Skin epidermis (tissue), 12 donors: ENCODE results near the gene TERB1.
A peak's percentile ranks its signal among the peaks of the same experiment; 100 is the strongest.

ENCODE experiments used
- H3K27ac ChIP-seq, 21 experiments: fragments of 200-600 bp; sonication (generic) in 11 of 21; one replicate each; pipeline ENCODE4 v1.5.0; 2020; ENCODE audit warnings: mild to moderate bottlenecking in 3 of 21, inconsistent platforms in 2 of 21, moderate library complexity in 2 of 21
- H3K4me3 ChIP-seq, 7 experiments: fragments of 200-600 bp; sonication (generic) in 2 of 7; one replicate each; pipeline ENCODE4 v1.5.0; 2020; ENCODE audit warnings: inconsistent platforms in 2 of 7, mild to moderate bottlenecking in 2 of 7, moderate library complexity in 1 of 7

Gene TERB1

GRCh38 chr16:66714654-66715307, 86.6 kb downstream of the TERB1 start:
- no peak overlapping the region for H3K4me3 ChIP-seq
- no peak overlapping the region for H3K27ac ChIP-seq

GRCh38 chr16:66714062-66714461, 87.3 kb downstream of the TERB1 start:
- H3K4me3 ChIP-seq, result no peak overlapping the region
- no peak overlapping the region for H3K27ac ChIP-seq

- Histone ChIP-seq H3K4me3 (no peak overlapping the region), H3K27ac (no peak overlapping the region)
Observed at GRCh38 chr16:66713076-66713475, 88.3 kb downstream of the TERB1 start.

- Histone ChIP-seq H3K27ac (no peak overlapping the region), H3K4me3 (no peak overlapping the region)
Observed at GRCh38 chr16:66712512-66712911, 88.9 kb downstream of the TERB1 start.

GRCh38 chr16:66711581-66711980, 89.8 kb downstream of the TERB1 start:
- no peak overlapping the region for H3K4me3 ChIP-seq
- no peak overlapping the region for H3K27ac ChIP-seq

GRCh38 chr16:66706506-66706880, 94.9 kb downstream of the TERB1 start:
- no peak overlapping the region for H3K4me3 ChIP-seq
- peak overlapping the region in 13 of 21 experiments; percentile 16 to 72 (median 43) for H3K27ac ChIP-seq

GRCh38 chr16:66705790-66706505, 95.4 kb downstream of the TERB1 start:
- Histone ChIP-seq H3K27ac (peak overlapping the region in 13 of 21 experiments; percentile 16 to 72 (median 43)), H3K4me3 (no peak overlapping the region)
